CD4-positive, CD25-positive, alpha-beta regulatory T cell (primary cell): ENCODE results near the gene RPRD1A. TPM values are rescaled to one million over a fixed set of nuclear protein-coding genes. Genes with fewer than 3 reads are reported as not detected.

Experiments used
- ATAC-seq, 2 donors: fragments of 150-1000 bp; cut with Tn5 transposase; one replicate each; pipeline ENCODE4 v1.10.0; 2021; ENCODE audit warnings: low read depth in 2 of 2, moderate number of reproducible peaks in 2 of 2, moderate library complexity in 1 of 2
- DNase-seq, 3 donors: peaks; one replicate each; pipeline versions ENCODE4 v3.0.0 to v3.0.0-alpha.2; 2012 to 2022; ENCODE audit warnings: mixed read lengths in 1 of 3
- H3K27ac ChIP-seq: one replicate; pipeline ENCODE4 v1.7.0; 2013; ENCODE audit warnings: mild to moderate bottlenecking, low read length; ENCODE audit not compliant: insufficient read depth, poor library complexity, severe bottlenecking
- H3K27me3 ChIP-seq: one replicate; pipeline ENCODE4 v1.7.0; 2013; ENCODE audit warnings: low read length; ENCODE audit not compliant: control insufficient read depth, insufficient read depth
- H3K36me3 ChIP-seq: one replicate; pipeline ENCODE4 v1.7.0; 2013; ENCODE audit warnings: mild to moderate bottlenecking, low read length, moderate library complexity; ENCODE audit not compliant: control insufficient read depth, insufficient read depth
- H3K4me1 ChIP-seq: 2 replicates; pipeline ENCODE4 v1.7.0; 2013; ENCODE audit warnings: mild to moderate bottlenecking, low read length; ENCODE audit not compliant: insufficient read depth, control insufficient read depth, poor library complexity, severe bottlenecking
- H3K4me3 ChIP-seq: one replicate; pipeline ENCODE4 v1.7.0; 2013; ENCODE audit warnings: low read depth, mild to moderate bottlenecking, low read length, moderate library complexity
- H3K9me3 ChIP-seq, 2 experiments: 1 replicate in 1 of 2; 2 replicates in 1 of 2; pipeline ENCODE4 v1.7.0; 2013; ENCODE audit warnings: low read length in 2 of 2, mild to moderate bottlenecking in 1 of 2, moderate library complexity in 1 of 2; ENCODE audit not compliant: control insufficient read depth in 2 of 2
- H3K27ac Mint-ChIP-seq, 3 donors: one replicate each; pipeline ENCODE4 v1.8.0; 2020 to 2022; ENCODE audit warnings: mild to moderate bottlenecking in 3 of 3, mixed read lengths in 3 of 3, moderate library complexity in 2 of 3
- H3K27me3 Mint-ChIP-seq: one replicate; pipeline ENCODE4 v1.8.0; 2022; ENCODE audit warnings: mild to moderate bottlenecking, mixed read lengths
- H3K36me3 Mint-ChIP-seq: one replicate; pipeline ENCODE4 v1.8.0; 2020; ENCODE audit warnings: mixed read lengths
- H3K4me1 Mint-ChIP-seq, 4 donors: one replicate each; pipeline ENCODE4 v1.8.0; 2020 to 2022; ENCODE audit warnings: mixed read lengths in 4 of 4, mild to moderate bottlenecking in 1 of 4
- H3K4me3 Mint-ChIP-seq, 4 donors: one replicate each; pipeline ENCODE4 v1.8.0; 2020 to 2022; ENCODE audit warnings: mild to moderate bottlenecking in 4 of 4, mixed read lengths in 4 of 4, moderate library complexity in 3 of 4
- H3K9me3 Mint-ChIP-seq, 7 donors: one replicate each; pipeline ENCODE4 v1.8.0; 2020 to 2022; ENCODE audit warnings: mixed read lengths in 7 of 7, mild to moderate bottlenecking in 3 of 7, moderate library complexity in 2 of 7
- polyA plus RNA-seq, 4 donors: library from polyadenylated mRNA; unstranded; fragments of 300-500 nt; fragmentation: Illumina TruSeq; gene quantifications; one replicate each; pipeline ENCODE4 v1.2.3, GENCODE V29; 2021
- total RNA-seq: library from RNA; stranded (reverse); gene quantifications from one replicate; pipeline ENCODE4 v1.2.3, GENCODE V29; 2022

The RPRD1A gene
- total and polyA plus RNA-seq, 5 donors from 2014 or later: 8.2 to 20.3 (median 10.5) TPM

GRCh38 chr18:36108196-36108595, 40.8 kb upstream of the RPRD1A start:
- no peak overlapping the region for H3K4me3 Mint-ChIP-seq
- no peaks in the 10 kb centered on the region for H3K4me1 ChIP-seq
- no peak overlapping the region for H3K27ac Mint-ChIP-seq

DNA sequence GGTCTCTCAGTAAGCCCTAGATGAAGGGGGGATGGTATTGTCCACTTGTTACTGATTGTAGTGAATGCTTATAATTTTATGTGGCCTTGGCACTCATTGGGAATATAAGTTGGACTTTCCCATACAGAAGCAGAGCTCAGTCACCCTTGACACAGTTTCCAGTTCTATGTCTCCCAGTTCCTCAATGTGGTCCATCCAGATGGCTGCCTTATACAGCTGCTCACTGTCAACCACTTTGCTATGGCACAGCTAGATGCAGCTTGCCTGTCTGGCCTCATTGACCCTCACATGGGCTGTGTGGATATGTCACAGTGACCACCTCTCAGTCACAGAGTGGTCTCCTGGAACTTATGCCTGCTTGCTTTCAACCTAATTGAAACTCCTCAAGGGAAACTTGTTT, 40.1 kb upstream of the RPRD1A start:
- no peak overlapping the region for H3K4me3 ChIP-seq
- Mint-ChIP-seq H3K9me3 (peaks cover 0 to 3% (median 0%) of the 10 kb centered on the region in 7 donors), H3K36me3 (peaks cover 20% of the 10 kb centered on the region), H3K27me3 (peaks cover 2% of the 10 kb centered on the region), H3K4me3 (no peak overlapping the region), H3K4me1 (peaks cover 0 to 20% (median 2%) of the 10 kb centered on the region in 4 donors), H3K27ac (peak overlapping the region in 1 of 3 donors; percentile 50)
- H3K27me3 ChIP-seq: no peaks in the 10 kb centered on the region
- no peak for ATAC-seq
- H3K27ac ChIP-seq: no peak overlapping the region
- DNase-seq: no peak
- no peaks in the 10 kb centered on the region for H3K9me3 ChIP-seq
- no peaks in the 10 kb centered on the region for H3K4me1 ChIP-seq
- H3K36me3 ChIP-seq: peaks cover 22% of the 10 kb centered on the region

More at GRCh38 chr18:36108196-36108595, 40.8 kb upstream of the RPRD1A start:
- ATAC-seq (no peak), DNase-seq (no peak)
- Mint-ChIP-seq H3K36me3 (peaks cover 23% of the 10 kb centered on the region), H3K4me1 (peaks cover 0 to 18% (median 1%) of the 10 kb centered on the region in 4 donors), H3K27me3 (no peaks in the 10 kb centered on the region), H3K9me3 (no peaks in the 10 kb centered on the region)
- Histone ChIP-seq H3K27ac (no peak overlapping the region), H3K9me3 (no peaks in the 10 kb centered on the region), H3K4me3 (no peak overlapping the region), H3K27me3 (no peaks in the 10 kb centered on the region), H3K36me3 (peaks cover 27% of the 10 kb centered on the region)

DNA sequence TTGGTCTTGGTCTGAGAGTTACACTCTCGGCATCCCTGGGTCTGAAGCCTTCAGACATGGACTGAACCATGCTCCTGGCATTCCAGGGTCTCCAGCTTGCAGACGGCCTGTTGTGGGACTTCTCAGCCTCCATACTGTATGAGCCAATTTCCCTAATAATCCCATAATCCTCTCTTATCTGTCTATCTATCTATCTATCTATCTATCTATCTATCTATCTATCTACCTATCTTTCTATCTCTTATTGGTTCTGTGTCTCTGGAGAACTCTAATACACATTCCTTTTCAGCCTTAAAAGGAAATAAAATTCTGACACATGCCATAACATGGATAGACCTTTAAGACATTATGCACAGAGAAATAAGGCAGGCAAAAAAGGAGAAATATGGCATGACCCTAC, 37.4 kb upstream of the RPRD1A start:
- H3K27ac ChIP-seq: no peak overlapping the region
- Mint-ChIP-seq H3K9me3 (peaks cover 0 to 3% (median 0%) of the 10 kb centered on the region in 7 donors), H3K4me3 (no peak overlapping the region), H3K27ac (no peak overlapping the region), H3K4me1 (peaks cover 0 to 20% (median 2%) of the 10 kb centered on the region in 4 donors), H3K27me3 (peaks cover 4% of the 10 kb centered on the region), H3K36me3 (peaks cover 4% of the 10 kb centered on the region)
- no peak for DNase-seq
- no peaks in the 10 kb centered on the region for H3K4me1 ChIP-seq
- no peaks in the 10 kb centered on the region for H3K9me3 ChIP-seq
- no peak overlapping the region for H3K4me3 ChIP-seq
- H3K36me3 ChIP-seq: peaks cover 2% of the 10 kb centered on the region
- ATAC-seq: no peak
- no peaks in the 10 kb centered on the region for H3K27me3 ChIP-seq

DNA sequence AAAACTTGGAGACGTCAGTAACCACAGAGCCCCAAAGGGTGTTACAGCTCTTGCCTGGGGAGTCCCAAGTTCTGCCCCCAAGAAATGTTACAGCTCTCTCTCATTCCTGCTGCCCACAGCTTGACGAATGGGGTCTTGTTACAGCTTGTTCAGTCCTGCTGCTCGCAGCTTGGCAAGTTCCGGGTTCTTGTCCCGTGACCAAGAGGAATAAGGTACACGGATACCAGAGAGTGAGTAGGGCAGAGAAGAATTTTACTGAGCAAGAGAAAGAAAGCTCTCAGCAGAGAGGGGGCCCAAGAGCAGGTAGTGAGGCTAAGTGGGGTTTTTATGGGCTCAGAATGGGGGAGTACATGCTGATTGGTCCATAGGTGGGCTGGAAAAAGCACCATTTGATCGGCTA, 34.6 kb upstream of the RPRD1A start:
- Histone ChIP-seq H3K27ac (no peak overlapping the region), H3K27me3 (no peaks in the 10 kb centered on the region), H3K36me3 (no peaks in the 10 kb centered on the region), H3K4me1 (no peaks in the 10 kb centered on the region), H3K9me3 (no peaks in the 10 kb centered on the region), H3K4me3 (no peak overlapping the region)
- DNase-seq (no peak), ATAC-seq (no peak)
- no peaks in the 10 kb centered on the region for H3K36me3 Mint-ChIP-seq
- H3K27ac Mint-ChIP-seq: no peak overlapping the region
- peaks cover 0 to 3% (median 0%) of the 10 kb centered on the region in 7 donors for H3K9me3 Mint-ChIP-seq
- peaks cover 0 to 20% (median 2%) of the 10 kb centered on the region in 4 donors for H3K4me1 Mint-ChIP-seq
- no peak overlapping the region for H3K4me3 Mint-ChIP-seq
- peaks cover 12% of the 10 kb centered on the region for H3K27me3 Mint-ChIP-seq

DNA sequence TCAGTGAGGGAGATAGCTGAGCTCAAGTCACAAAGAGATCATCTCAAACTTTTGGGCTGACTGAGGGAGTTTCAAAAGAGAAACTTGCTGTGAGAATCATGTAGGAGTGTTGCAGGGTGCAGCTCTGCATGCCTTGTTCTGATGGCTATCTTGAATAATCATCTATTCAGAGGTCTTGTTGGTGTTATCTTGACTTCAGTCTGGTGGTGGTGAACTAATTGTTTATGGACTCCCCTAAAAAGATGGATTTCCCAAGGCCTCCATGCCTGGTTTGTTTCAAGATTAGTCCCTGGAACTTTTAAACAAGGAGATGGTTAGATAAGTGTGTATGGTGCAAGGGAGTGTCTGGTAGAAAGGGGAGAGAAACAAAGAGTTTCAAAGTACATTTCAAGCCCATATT, 32.0 kb upstream of the RPRD1A start:
- Mint-ChIP-seq H3K4me1 (peaks cover 0 to 13% (median 5%) of the 10 kb centered on the region in 4 donors), H3K36me3 (no peaks in the 10 kb centered on the region), H3K27me3 (peaks cover 22% of the 10 kb centered on the region), H3K4me3 (no peak overlapping the region), H3K9me3 (peaks cover 0 to 3% (median 0%) of the 10 kb centered on the region in 7 donors), H3K27ac (no peak overlapping the region)
- Histone ChIP-seq H3K4me3 (no peak overlapping the region), H3K9me3 (no peaks in the 10 kb centered on the region), H3K27ac (no peak overlapping the region), H3K36me3 (no peaks in the 10 kb centered on the region), H3K27me3 (no peaks in the 10 kb centered on the region), H3K4me1 (no peaks in the 10 kb centered on the region)
- no peak for ATAC-seq
- DNase-seq: no peak

DNA sequence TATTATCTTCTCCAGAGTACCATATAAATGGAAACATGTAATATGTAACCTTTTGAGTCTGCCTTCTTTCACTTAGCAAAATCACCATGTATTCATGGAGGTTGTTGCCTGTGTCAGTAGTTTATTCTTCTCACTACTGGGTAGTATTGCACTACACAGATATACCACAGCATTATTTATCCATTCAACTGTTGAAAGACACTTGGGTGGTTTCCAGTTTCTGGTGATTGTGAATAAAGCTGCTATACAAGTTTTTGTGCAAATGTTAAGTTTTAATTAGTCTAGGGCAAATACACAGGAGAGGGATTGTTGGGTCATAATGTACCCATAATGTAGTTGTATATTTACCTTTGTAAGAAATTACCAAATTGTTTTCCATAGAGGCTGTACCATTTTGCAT, 29.6 kb upstream of the RPRD1A start:
- H3K4me1 ChIP-seq: no peaks in the 10 kb centered on the region
- H3K36me3 ChIP-seq: no peaks in the 10 kb centered on the region
- Mint-ChIP-seq H3K36me3 (no peaks in the 10 kb centered on the region), H3K27me3 (peaks cover 18% of the 10 kb centered on the region), H3K4me1 (peaks cover 0 to 5% (median 1%) of the 10 kb centered on the region in 4 donors), H3K27ac (no peak overlapping the region), H3K4me3 (no peak overlapping the region), H3K9me3 (no peaks in the 10 kb centered on the region)
- H3K27me3 ChIP-seq: no peaks in the 10 kb centered on the region
- DNase-seq: no peak
- no peaks in the 10 kb centered on the region for H3K9me3 ChIP-seq
- H3K4me3 ChIP-seq: no peak overlapping the region
- H3K27ac ChIP-seq: no peak overlapping the region
- no peak for ATAC-seq

DNA sequence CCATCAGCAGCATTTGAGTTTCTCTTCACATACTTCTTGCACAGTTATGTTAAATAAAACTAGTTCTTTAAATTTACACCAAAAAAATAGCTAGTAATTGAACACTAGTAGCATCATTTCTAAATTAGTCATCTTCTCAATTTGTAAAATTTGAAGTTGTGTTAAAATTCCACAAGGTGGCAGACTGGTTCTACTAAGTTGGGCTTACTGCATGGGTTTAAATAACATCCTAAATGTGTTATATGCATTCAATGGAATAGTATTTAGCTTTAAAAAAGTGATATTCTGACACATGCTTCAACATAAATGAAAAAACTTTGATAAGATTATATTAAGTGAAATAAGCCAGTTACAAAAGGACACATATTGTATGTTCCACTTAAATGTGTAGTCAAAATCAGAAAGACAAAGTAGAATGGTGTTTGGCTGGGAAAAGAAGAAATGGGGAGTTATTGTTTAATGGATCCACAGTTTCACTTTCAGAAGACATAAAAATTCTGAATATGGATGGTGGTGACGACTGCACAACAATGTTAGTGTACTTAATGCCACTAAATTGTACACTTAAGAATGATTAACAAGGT, 28.7 kb upstream of the RPRD1A start:
- H3K9me3 Mint-ChIP-seq: no peaks in the 10 kb centered on the region
- peak; percentile 42 to 52 for ATAC-seq
- no peak overlapping the region for H3K27ac Mint-ChIP-seq
- DNase-seq: peak in 2 of 3 donors; percentile 46 to 70
- H3K9me3 ChIP-seq: no peaks in the 10 kb centered on the region
- no peaks in the 10 kb centered on the region for H3K36me3 Mint-ChIP-seq
- no peaks in the 10 kb centered on the region for H3K4me1 ChIP-seq
- no peaks in the 10 kb centered on the region for H3K27me3 ChIP-seq
- H3K36me3 ChIP-seq: no peaks in the 10 kb centered on the region
- H3K27ac ChIP-seq: no peak overlapping the region
- no peak overlapping the region for H3K4me3 ChIP-seq
- H3K27me3 Mint-ChIP-seq: peaks cover 18% of the 10 kb centered on the region
- no peak overlapping the region for H3K4me3 Mint-ChIP-seq
- H3K4me1 Mint-ChIP-seq: peaks cover 0 to 5% (median 1%) of the 10 kb centered on the region in 4 donors

DNA sequence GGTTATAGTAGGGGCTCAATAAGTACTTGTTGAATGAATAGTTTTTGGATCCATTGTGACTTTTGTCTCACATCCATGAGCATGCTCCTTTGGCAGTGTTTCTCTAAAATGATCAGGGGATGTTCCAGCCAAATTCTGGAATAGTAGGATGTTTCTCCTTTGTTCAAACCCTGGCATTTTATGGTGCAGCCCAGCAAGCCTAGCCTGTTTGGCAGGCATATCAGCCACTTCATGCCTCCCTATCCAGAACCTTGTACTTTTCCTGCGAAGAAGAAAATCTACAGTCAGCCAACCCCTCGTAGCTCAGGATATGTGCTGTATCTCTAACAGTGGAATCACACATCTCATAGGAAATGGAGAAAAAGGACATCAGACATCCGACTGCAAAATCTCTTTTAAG, 27.1 kb upstream of the RPRD1A start:
- Histone ChIP-seq H3K4me3 (no peak overlapping the region), H3K4me1 (no peaks in the 10 kb centered on the region), H3K27me3 (no peaks in the 10 kb centered on the region), H3K9me3 (no peaks in the 10 kb centered on the region), H3K27ac (no peak overlapping the region), H3K36me3 (no peaks in the 10 kb centered on the region)
- H3K9me3 Mint-ChIP-seq: no peaks in the 10 kb centered on the region
- H3K4me1 Mint-ChIP-seq: peaks cover 0 to 5% (median 1%) of the 10 kb centered on the region in 4 donors
- ATAC-seq: no peak
- H3K36me3 Mint-ChIP-seq: no peaks in the 10 kb centered on the region
- no peak overlapping the region for H3K4me3 Mint-ChIP-seq
- no peak overlapping the region for H3K27ac Mint-ChIP-seq
- no peak for DNase-seq
- peaks cover 25% of the 10 kb centered on the region for H3K27me3 Mint-ChIP-seq
